NCI-H1092 treated with DMSO at 0.1 percent for 48 hours (cell line): Measurements from ENCODE around the gene GPR146.
A peak's percentile ranks its signal among the peaks of the same experiment; 100 is the strongest.
"Not testable (repeated sequence)": the region's sequence is repeated elsewhere in the genome, so short reads cannot be mapped to it uniquely, and the experiment has no call there.

ENCODE experiments used
- DNase-seq: peaks from one replicate; lab custom pipeline; 2025; lab: John Stamatoyannopoulos, UW

Gene GPR146

GRCh38 chr7:1025743-1026581, 18.4 kb upstream of the GPR146 start:
- DNase-seq: peak; percentile 23

- no peak for DNase-seq
These were observed 17.6 kb upstream of the GPR146 start for GRCh38 chr7:1026721-1027161.

GRCh38 chr7:1027242-1028043, 16.9 kb upstream of the GPR146 start:
- peak; percentile 55 for DNase-seq

GRCh38 chr7:1028044-1028770, 16.1 kb upstream of the GPR146 start:
- peak; percentile 91 for DNase-seq

GRCh38 chr7:1028775-1029636, 15.3 kb upstream of the GPR146 start:
- DNase-seq: peak; percentile 52

- DNase-seq: no peak
These were observed 14.5 kb upstream of the GPR146 start for GRCh38 chr7:1029637-1030443.

GRCh38 chr7:1030444-1031070, 13.8 kb upstream of the GPR146 start:
- no peak for DNase-seq

GRCh38 chr7:1031716-1032455, 12.5 kb upstream of the GPR146 start:
- no peak for DNase-seq

GRCh38 chr7:1032536-1033181, 11.7 kb upstream of the GPR146 start:
- DNase-seq: no peak

GRCh38 chr7:1033546-1034145, 10.7 kb upstream of the GPR146 start:
- no peak for DNase-seq

- not testable (repeated sequence) for DNase-seq
These were observed 9.6 kb upstream of the GPR146 start for GRCh38 chr7:1034769-1035168.

GRCh38 chr7:1036164-1036928, 8.0 kb upstream of the GPR146 start:
- not testable (repeated sequence) for DNase-seq

- not testable (repeated sequence) for DNase-seq
These were observed 4.1 kb upstream of the GPR146 start for GRCh38 chr7:1040233-1040632.

- no peak for DNase-seq
These were observed 3.6 kb upstream of the GPR146 start for GRCh38 chr7:1040790-1041189.

- DNase-seq: no peak
These were observed 2.5 kb upstream of the GPR146 start for GRCh38 chr7:1041551-1042491.

- no peak for DNase-seq
These were observed 1.9 kb upstream of the GPR146 start for GRCh38 chr7:1042492-1042833.
